Calu3 (cell line): ENCODE data around the gene CA14. TPM values are rescaled to one million over a fixed set of nuclear protein-coding genes. Genes with fewer than 3 reads are reported as not detected.
A peak's percentile ranks its signal among the peaks of the same experiment; 100 is the strongest.
"Not testable (repeated sequence)": the region's sequence is repeated elsewhere in the genome, so short reads cannot be mapped to it uniquely, and the experiment has no call there.

ENCODE experiments used
- BruUV-seq: library from RNA; stranded (reverse); fragments of 400-500 nt; replicated peaks from 2 replicates; lab custom pipeline; 2021; lab: Mats Ljungman, UMichigan
- CTCF ChIA-PET: fragments of 300-600 bp; sonication (Branson Sonifier 250); formaldehyde crosslinking; loops from one replicate; lab custom pipeline; 2022; ENCODE audit warnings: antibody characterized with exemption; lab: Charles Lee
- DNase-seq: peaks from one replicate; pipeline ENCODE4 v3.0.0; 2022
- H3K27ac Mint-ChIP-seq: one replicate; pipeline ENCODE4 v1.8.0; 2022; ENCODE audit warnings: mixed read lengths; ENCODE audit not compliant: unreplicated experiment
- H3K27me3 Mint-ChIP-seq: one replicate; pipeline ENCODE4 v1.8.0; 2022; ENCODE audit warnings: mixed read lengths; ENCODE audit not compliant: unreplicated experiment
- H3K36me3 Mint-ChIP-seq: one replicate; pipeline ENCODE4 v1.8.0; 2022; ENCODE audit warnings: mild to moderate bottlenecking, moderate library complexity, mixed read lengths; ENCODE audit not compliant: insufficient read depth, unreplicated experiment
- H3K4me1 Mint-ChIP-seq: one replicate; pipeline ENCODE4 v1.8.0; 2022; ENCODE audit warnings: mild to moderate bottlenecking, low read depth, mixed read lengths; ENCODE audit not compliant: unreplicated experiment
- H3K4me3 Mint-ChIP-seq: one replicate; pipeline ENCODE4 v1.8.0; 2022; ENCODE audit warnings: mild to moderate bottlenecking, low read depth, moderate library complexity, mixed read lengths; ENCODE audit not compliant: unreplicated experiment
- H3K9me3 Mint-ChIP-seq: one replicate; pipeline ENCODE4 v1.8.0; 2022; ENCODE audit warnings: low read depth, mixed read lengths; ENCODE audit not compliant: unreplicated experiment
- CTCF ChIP-seq: fragments of 200-600 bp; IDR thresholded peaks from one replicate; pipeline ENCODE4 v1.8.0; 2022; ENCODE audit warnings: antibody characterized with exemption; ENCODE audit not compliant: unreplicated experiment
- intact Hi-C: fragments of 100-400 bp; cut with micrococcal nuclease; formaldehyde crosslinking; loops from one replicate; pipeline ENCODE4 v1.10.0; 2022; ENCODE audit not compliant: unreplicated experiment
- total RNA-seq: library from RNA; stranded (reverse); gene quantifications from 2 replicates; pipeline ENCODE4 v1.2.3, GENCODE V29; 2022

CA14 gene
- total RNA-seq, 1 experiment from 2014 or later, result 1.0 TPM

GRCh38 chr1:150224983-150225382, 32.6 kb upstream of the CA14 start:
- intact Hi-C loops, result no loop called here
- Mint-ChIP-seq H3K36me3 (peaks cover 79% of the 10 kb centered on the region), H3K9me3 (no peaks in the 10 kb centered on the region), H3K27me3 (no peaks in the 10 kb centered on the region), H3K4me1 (no peaks in the 10 kb centered on the region), H3K4me3 (no peak overlapping the region), H3K27ac (no peak overlapping the region)
- no peak for TF ChIP-seq CTCF
- DNase-seq, result no peak
- CTCF ChIA-PET, result no interaction called here
- no TSS peak for BruUV-seq

- Mint-ChIP-seq H3K36me3 (peaks cover 82% of the 10 kb centered on the region), H3K4me3 (no peak overlapping the region), H3K9me3 (no peaks in the 10 kb centered on the region), H3K27me3 (no peaks in the 10 kb centered on the region), H3K4me1 (no peaks in the 10 kb centered on the region), H3K27ac (no peak overlapping the region)
- BruUV-seq, result no TSS peak
- intact Hi-C loops, result no loop called here
- DNase-seq, result no peak
- CTCF ChIA-PET, result interaction anchor here (0.6 kb wide), 1 partner anchor 759 kb away, joined by 3 read pairs; no protein-coding TSS in a partner anchor
- TF ChIP-seq CTCF, result no peak
Observed at GRCh38 chr1:150225546-150225945, 32.0 kb upstream of the CA14 start.

GRCh38 chr1:150226486-150226885, 31.1 kb upstream of the CA14 start:
- no peak for DNase-seq
- H3K4me3 Mint-ChIP-seq, result no peak overlapping the region
- BruUV-seq, result no TSS peak
- peak overlapping the region; percentile 0 for H3K27ac Mint-ChIP-seq
- no peaks in the 10 kb centered on the region for H3K4me1 Mint-ChIP-seq
- H3K36me3 Mint-ChIP-seq, result peaks cover 74% of the 10 kb centered on the region
- intact Hi-C loops, result no loop called here
- CTCF ChIA-PET, result interaction anchor here (0.6 kb wide), 1 partner anchor 55 kb away, joined by 3 read pairs; no protein-coding TSS in a partner anchor
- no peaks in the 10 kb centered on the region for H3K27me3 Mint-ChIP-seq
- H3K9me3 Mint-ChIP-seq, result no peaks in the 10 kb centered on the region
- TF ChIP-seq CTCF, result no peak

- Mint-ChIP-seq H3K4me1 (no peaks in the 10 kb centered on the region), H3K9me3 (no peaks in the 10 kb centered on the region), H3K27me3 (no peaks in the 10 kb centered on the region), H3K36me3 (peaks cover 69% of the 10 kb centered on the region), H3K4me3 (no peak overlapping the region), H3K27ac (no peak overlapping the region)
- TF ChIP-seq CTCF, result no peak
- DNase-seq, result no peak
- CTCF ChIA-PET, result no interaction called here
- BruUV-seq, result no TSS peak
- intact Hi-C loops, result no loop called here
Observed at GRCh38 chr1:150227228-150227627, 30.3 kb upstream of the CA14 start.

- CTCF ChIA-PET, H3K27ac Mint-ChIP-seq, H3K9me3 Mint-ChIP-seq, DNase-seq, H3K4me3 Mint-ChIP-seq, H3K27me3 Mint-ChIP-seq, H3K4me1 Mint-ChIP-seq, intact Hi-C loops, BruUV-seq: not testable (repeated sequence)
- peaks cover 67% of the 10 kb centered on the region for H3K36me3 Mint-ChIP-seq
Observed at GRCh38 chr1:150228246-150228645, 29.3 kb upstream of the CA14 start.

DNA sequence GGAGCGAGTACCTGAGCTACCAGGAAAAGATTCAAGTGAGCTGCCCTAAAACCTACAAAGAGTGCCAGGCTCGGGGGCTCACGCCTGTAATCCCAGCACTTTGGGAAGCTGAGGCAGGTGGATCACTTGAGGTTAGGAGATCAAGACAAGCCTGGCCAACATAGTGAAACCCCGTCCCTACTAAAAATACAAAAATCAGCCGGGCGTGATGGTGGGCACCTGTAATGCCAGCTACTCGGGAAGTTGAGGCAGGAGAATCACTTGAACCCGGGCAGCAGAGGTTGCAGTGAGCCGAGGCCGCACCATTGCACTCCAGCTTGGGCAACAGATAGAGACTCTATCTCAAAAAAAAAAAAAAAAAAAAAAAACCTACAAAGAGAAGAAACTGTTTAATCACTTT, 24.7 kb upstream of the CA14 start:
- Mint-ChIP-seq H3K4me1 (peaks cover 11% of the 10 kb centered on the region), H3K36me3 (peaks cover 24% of the 10 kb centered on the region), H3K27ac (peak overlapping the region; percentile 89)
- intact Hi-C loops, H3K4me3 Mint-ChIP-seq, H3K9me3 Mint-ChIP-seq, BruUV-seq, DNase-seq, H3K27me3 Mint-ChIP-seq: not testable (repeated sequence)
- CTCF ChIA-PET, result interaction anchor here (0.6 to 1.7 kb wide), 3 partner anchors 28 to 168 kb away, joined by 3 to 5 read pairs (median 3); no protein-coding TSS in a partner anchor
